Neural crest cell (in vitro differentiated cells): ENCODE data around the gene SERPINE1. TPM values are rescaled to one million over a fixed set of nuclear protein-coding genes. Genes with fewer than 3 reads are reported as not detected.

Experiments
- DNase-seq: peaks from one replicate; pipeline ENCODE4 v3.0.0; 2021; ENCODE audit warnings: low read depth, mixed read lengths, low spot score
- H3K27ac Mint-ChIP-seq: one replicate; pipeline ENCODE4 v1.8.0; 2021; ENCODE audit warnings: mild to moderate bottlenecking, mixed read lengths; ENCODE audit not compliant: unreplicated experiment
- H3K27me3 Mint-ChIP-seq: 2 replicates; pipeline ENCODE4 v1.8.0; 2021; ENCODE audit warnings: low read depth, mild to moderate bottlenecking, mixed read lengths
- H3K36me3 Mint-ChIP-seq: 2 replicates; pipeline ENCODE4 v1.8.0; 2021; ENCODE audit warnings: low read depth, mild to moderate bottlenecking, mixed read lengths
- H3K4me1 Mint-ChIP-seq: 2 replicates; pipeline ENCODE4 v1.8.0; 2021; ENCODE audit warnings: mixed read lengths
- H3K4me3 Mint-ChIP-seq: one replicate; pipeline ENCODE4 v1.8.0; 2021; ENCODE audit warnings: mild to moderate bottlenecking, mixed read lengths
- H3K9me3 Mint-ChIP-seq: 2 replicates; pipeline ENCODE4 v1.8.0; 2021; ENCODE audit warnings: mixed read lengths
- CTCF ChIP-seq: fragments of 200-600 bp; sonication (generic); conservative IDR thresholded peaks from 2 replicates; pipeline ENCODE4 v1.5.0; 2021; ENCODE audit warnings: antibody characterized with exemption, mild to moderate bottlenecking
- total RNA-seq: library from RNA; stranded (reverse); gene quantifications from 2 replicates; pipeline ENCODE4 v1.2.1, GENCODE V29; 2021

SERPINE1 gene
- total RNA-seq, 1 donor from 2014 or later = 0.07 TPM

GRCh38 chr7:101159696-101160674 lies 33.1 kb downstream of the SERPINE1 start:
- Mint-ChIP-seq H3K27ac (no peak overlapping the region), H3K4me3 (peak overlapping the region; percentile 20), H3K9me3 (no peaks in the 10 kb centered on the region), H3K36me3 (peaks cover 2% of the 10 kb centered on the region), H3K4me1 (peaks cover 26% of the 10 kb centered on the region), H3K27me3 (peaks cover 20% of the 10 kb centered on the region)
- no peak for TF ChIP-seq CTCF
- no peak for DNase-seq

- Mint-ChIP-seq H3K27me3 (peaks cover 30% of the 10 kb centered on the region), H3K27ac (no peak overlapping the region), H3K4me3 (peak overlapping the region; percentile 90), H3K36me3 (peaks cover 2% of the 10 kb centered on the region), H3K4me1 (peaks cover 27% of the 10 kb centered on the region), H3K9me3 (no peaks in the 10 kb centered on the region)
- no peak for DNase-seq
- TF ChIP-seq CTCF = no peak
Observed at GRCh38 chr7:101160910-101161309, 34.0 kb downstream of the SERPINE1 start.

- H3K4me3 Mint-ChIP-seq = peak overlapping the region; percentile 90
- peaks cover 2% of the 10 kb centered on the region for H3K36me3 Mint-ChIP-seq
- H3K27ac Mint-ChIP-seq = peak overlapping the region; percentile 37
- H3K9me3 Mint-ChIP-seq = no peaks in the 10 kb centered on the region
- DNase-seq = no peak
- H3K27me3 Mint-ChIP-seq = peaks cover 39% of the 10 kb centered on the region
- no peak for TF ChIP-seq CTCF
- peaks cover 33% of the 10 kb centered on the region for H3K4me1 Mint-ChIP-seq
Observed at GRCh38 chr7:101161692-101162471, 35.0 kb downstream of the SERPINE1 start.

DNA sequence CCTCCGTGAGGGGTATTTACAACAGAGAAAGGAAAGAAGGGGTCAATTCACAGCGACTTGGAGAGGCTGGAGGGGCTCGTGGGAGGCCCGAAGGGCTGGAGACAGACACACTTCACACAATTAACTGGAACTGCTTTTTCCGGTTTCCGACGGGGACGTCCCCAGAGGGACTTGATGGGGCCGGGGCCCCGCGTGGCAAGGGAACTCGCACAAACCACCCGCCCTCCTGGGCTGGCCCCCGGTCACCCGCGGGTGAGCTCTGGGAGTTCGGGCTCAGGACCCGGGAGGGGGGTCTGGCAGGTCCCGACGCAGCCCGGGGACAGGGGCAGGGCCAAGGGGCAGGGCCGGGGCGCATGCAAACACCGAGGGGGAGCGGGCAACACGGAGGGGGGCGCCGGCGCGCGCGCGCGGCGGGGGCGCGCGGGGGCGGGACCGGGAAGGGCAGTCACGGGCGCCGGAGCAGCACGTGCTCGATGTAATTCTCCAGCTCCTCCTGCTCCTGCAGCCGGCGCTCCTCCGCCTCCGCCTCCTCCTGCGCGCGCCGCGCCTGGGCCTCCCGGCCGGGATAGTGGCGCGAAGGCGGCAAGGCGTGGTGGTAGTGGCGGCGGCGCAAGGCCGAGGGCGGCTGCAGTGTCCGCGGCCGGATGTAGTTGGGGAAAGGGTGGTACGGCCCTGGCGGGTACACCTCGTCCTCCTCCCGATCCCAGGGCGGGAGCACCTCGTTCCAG lies 35.8 kb downstream of the SERPINE1 start:
- Mint-ChIP-seq H3K27me3 (peaks cover 48% of the 10 kb centered on the region), H3K27ac (peak overlapping the region; percentile 37), H3K4me3 (peak overlapping the region; percentile 90), H3K4me1 (peaks cover 41% of the 10 kb centered on the region), H3K36me3 (peaks cover 2% of the 10 kb centered on the region), H3K9me3 (no peaks in the 10 kb centered on the region)
- TF ChIP-seq CTCF = no peak
- DNase-seq = peak; percentile 55
